ENCODE data around the gene CCDC171.
"Not testable (repeated sequence)": the region's sequence is repeated elsewhere in the genome, so short reads cannot be mapped to it uniquely, and the experiment has no call there.

The CCDC171 gene

GRCh38 chr9:15552636-15553527 lies at the start of gene CCDC171:
TSS of gene CCDC171 (plus strand) at chr9:15553043. CDS start at chr9:15564089, 11,046 bp downstream.
- DNase-seq (ENCODE audit: low spot score), result peak; percentile 95

GRCh38 chr9:15505921-15506320 lies 46.9 kb upstream of the CCDC171 start:
- peak; percentile 23 for DNase-seq (ENCODE audit: low spot score)

- DNase-seq (ENCODE audit: low spot score), result peak; percentile 43
Observed at GRCh38 chr9:15509931-15510788, 42.7 kb upstream of the CCDC171 start.

GRCh38 chr9:15510789-15511575 lies 41.9 kb upstream of the CCDC171 start, which contains the start of gene PSIP1:
TSS of gene PSIP1 (minus strand) at chr9:15510970. CDS start at chr9:15510188, 782 bp downstream.
- DNase-seq (ENCODE audit: low spot score), result peak; percentile 88

GRCh38 chr9:15512204-15512603 lies 40.6 kb upstream of the CCDC171 start:
- DNase-seq (ENCODE audit: low spot score), result no peak

- DNase-seq (ENCODE audit: low spot score), result no peak
Observed at GRCh38 chr9:15512889-15513288, 40.0 kb upstream of the CCDC171 start.

GRCh38 chr9:15513335-15513734 lies 39.5 kb upstream of the CCDC171 start:
- DNase-seq (ENCODE audit: low spot score), result peak; percentile 55

- no peak for DNase-seq (ENCODE audit: low spot score)
Observed at GRCh38 chr9:15519831-15520230, 33.0 kb upstream of the CCDC171 start.

GRCh38 chr9:15521254-15521653 lies 31.6 kb upstream of the CCDC171 start:
- no peak for DNase-seq (ENCODE audit: low spot score)

- DNase-seq (ENCODE audit: low spot score), result no peak
Observed at GRCh38 chr9:15522130-15522755, 30.6 kb upstream of the CCDC171 start.

GRCh38 chr9:15524845-15525455 lies 27.9 kb upstream of the CCDC171 start:
- DNase-seq (ENCODE audit: low spot score), result no peak

- DNase-seq (ENCODE audit: low spot score), result no peak
Observed at GRCh38 chr9:15525958-15526357, 26.9 kb upstream of the CCDC171 start.

GRCh38 chr9:15527035-15527434 lies 25.8 kb upstream of the CCDC171 start:
- not testable (repeated sequence) for DNase-seq (ENCODE audit: low spot score)

GRCh38 chr9:15529566-15530324 lies 23.1 kb upstream of the CCDC171 start:
- no peak for DNase-seq (ENCODE audit: low spot score)

GRCh38 chr9:15531380-15531779 lies 21.5 kb upstream of the CCDC171 start:
- DNase-seq (ENCODE audit: low spot score), result no peak

- DNase-seq (ENCODE audit: low spot score), result no peak
Observed at GRCh38 chr9:15541872-15542271, 11.0 kb upstream of the CCDC171 start.

- DNase-seq (ENCODE audit: low spot score), result no peak
Observed at GRCh38 chr9:15542624-15543023, 10.2 kb upstream of the CCDC171 start.

GRCh38 chr9:15543047-15543813 lies 9.6 kb upstream of the CCDC171 start:
- no peak for DNase-seq (ENCODE audit: low spot score)

- no peak for DNase-seq (ENCODE audit: low spot score)
Observed at GRCh38 chr9:15549611-15550010, 3.2 kb upstream of the CCDC171 start.

- no peak for DNase-seq (ENCODE audit: low spot score)
Observed at GRCh38 chr9:15553528-15553898, 670 bp downstream of the CCDC171 start.

Data from RKO (cell line).